T-cell (primary cell): ENCODE data around the gene FRMD5. TPM values are rescaled to one million over a fixed set of nuclear protein-coding genes. Genes with fewer than 3 reads are reported as not detected.

Source experiments
- ATAC-seq, 4 experiments: fragments of 200-7000 bp in 3 of 4; fragments of 150-1000 bp in 1 of 4; cut with Tn5 transposase; replicated peaks in 1 of 4; 1 replicate in 3 of 4; 2 replicates in 1 of 4; pipeline ENCODE4 v1.10.0; 2021; ENCODE audit warnings: moderate library complexity in 3 of 4, mild to moderate bottlenecking in 2 of 4, moderate number of reproducible peaks in 1 of 4
- CTCF ChIA-PET, 2 donors: fragments of 300-600 bp; sonication (Branson Sonifier 250); formaldehyde crosslinking; loops; one replicate each; lab custom pipeline; 2022; ENCODE audit warnings: antibody characterized with exemption in 2 of 2; lab: Charles Lee
- POLR2A ChIA-PET, 2 donors: fragments of 300-600 bp; sonication (Branson Sonifier 250); formaldehyde crosslinking; loops; one replicate each; lab custom pipeline; 2022; ENCODE audit warnings: antibody characterized with exemption in 2 of 2; lab: Charles Lee
- DNase-seq, 35 experiments: peaks; one replicate each; pipeline versions ENCODE4 v3.0.0 to v3.0.0-alpha.2; 2013 to 2023
- H3K27ac ChIP-seq: one replicate; pipeline ENCODE4 v1.5.1; 2013; ENCODE audit warnings: low read length
- H3K27me3 ChIP-seq, 2 experiments: replicated peaks in 1 of 2; 1 replicate in 1 of 2; 2 replicates in 1 of 2; pipeline versions ENCODE4 v1.6.1 to v1.7.0; 2013; ENCODE audit warnings: low read length in 1 of 2, mixed read lengths in 1 of 2; ENCODE audit not compliant: control insufficient read depth in 2 of 2, insufficient read depth in 2 of 2; ENCODE audit errors: extremely low read depth in 1 of 2
- H3K36me3 ChIP-seq, 2 donors: 1 replicate in 1 of 2; 2 replicates in 1 of 2; pipeline versions ENCODE4 v1.6.1 to v1.7.0; 2013; ENCODE audit warnings: low read length in 1 of 2; ENCODE audit not compliant: control insufficient read depth in 2 of 2, insufficient read depth in 1 of 2; ENCODE audit errors: extremely low read depth in 1 of 2
- H3K4me1 ChIP-seq, 2 experiments: 1 replicate in 1 of 2; 2 replicates in 1 of 2; pipeline versions ENCODE4 v1.6.1 to v1.7.0; 2013; ENCODE audit warnings: low read length in 2 of 2, mixed read lengths in 1 of 2; ENCODE audit not compliant: insufficient read depth in 2 of 2, control insufficient read depth in 1 of 2; ENCODE audit errors: extremely low read depth in 1 of 2
- H3K4me3 ChIP-seq, 2 donors: 1 replicate in 1 of 2; 2 replicates in 1 of 2; pipeline versions ENCODE4 v1.5.1 to v1.7.0; 2013; ENCODE audit warnings: mild to moderate bottlenecking in 2 of 2, low read length in 1 of 2, moderate library complexity in 1 of 2; ENCODE audit not compliant: control insufficient read depth in 1 of 2; ENCODE audit errors: extremely low read depth in 1 of 2
- H3K9me3 ChIP-seq: 2 replicates; pipeline ENCODE4 v1.7.0; 2013
- H3K27ac Mint-ChIP-seq, 2 donors: one replicate each; pipeline ENCODE4 v1.8.0; 2020 to 2021; ENCODE audit warnings: mild to moderate bottlenecking in 2 of 2, mixed read lengths in 2 of 2
- H3K27me3 Mint-ChIP-seq, 2 donors: one replicate each; pipeline ENCODE4 v1.8.0; 2021 to 2022; ENCODE audit warnings: mixed read lengths in 2 of 2
- H3K36me3 Mint-ChIP-seq: one replicate; pipeline ENCODE4 v1.8.0; 2021; ENCODE audit warnings: mixed read lengths
- H3K4me1 Mint-ChIP-seq, 3 donors: one replicate each; pipeline ENCODE4 v1.8.0; 2020 to 2022; ENCODE audit warnings: mixed read lengths in 3 of 3, mild to moderate bottlenecking in 1 of 3
- H3K4me3 Mint-ChIP-seq, 3 donors: one replicate each; pipeline ENCODE4 v1.8.0; 2020 to 2022; ENCODE audit warnings: mild to moderate bottlenecking in 3 of 3, mixed read lengths in 3 of 3, moderate library complexity in 3 of 3
- H3K9me3 Mint-ChIP-seq, 3 donors: one replicate each; pipeline ENCODE4 v1.8.0; 2020 to 2022; ENCODE audit warnings: mixed read lengths in 3 of 3
- WGBS: methylation state at CpG from one replicate; pipeline ENCODE4 v1.1.5; 2013; ENCODE audit warnings: missing lambda C conversion rate; ENCODE audit not compliant: insufficient coverage; 5-methylcytosine and 5-hydroxymethylcytosine counted together
- total RNA-seq, 35 experiments: library from RNA in 6 of 35; stranded (reverse) in 6 of 35; fragments of 120-200 nt in 1 of 35; gene quantifications; one replicate each; pipeline versions ENCODE4 v1.2.1 to v1.2.4 and lab custom pipeline; 2013 to 2026

The FRMD5 gene
- total RNA-seq, 5 donors from 2014 or later (not counting 1 experiment from before 2014, with no cell fraction given) = 0.09 to 0.26 (median 0.23) TPM; not detected in 2

GRCh38 chr15:43989938-43990337 is 205.1 kb downstream of the FRMD5 start:
- no peaks in the 10 kb centered on the region for H3K36me3 Mint-ChIP-seq
- no peak overlapping the region for H3K27ac Mint-ChIP-seq
- CTCF ChIA-PET = no interaction called here

GRCh38 chr15:43988900-43989299 is 206.2 kb downstream of the FRMD5 start:
- ATAC-seq (no peak), DNase-seq (no peak)
- Mint-ChIP-seq H3K36me3 (no peaks in the 10 kb centered on the region), H3K9me3 (no peaks in the 10 kb centered on the region), H3K27me3 (peaks cover 7% of the 10 kb centered on the region in 2 donors), H3K4me3 (no peak overlapping the region), H3K27ac (no peak overlapping the region), H3K4me1 (no peaks in the 10 kb centered on the region)
- Histone ChIP-seq H3K27me3 (peaks cover 0 to 6% of the 10 kb centered on the region in 2 experiments), H3K4me1 (no peaks in the 10 kb centered on the region), H3K27ac (no peak overlapping the region), H3K4me3 (no peak overlapping the region), H3K36me3 (no peaks in the 10 kb centered on the region), H3K9me3 (no peaks in the 10 kb centered on the region)
- ChIA-PET POLR2A (no interaction called here), CTCF (no interaction called here)
- 97% methylated on average over 12 of the region's 13 CpGs for WGBS

More at GRCh38 chr15:43989938-43990337, 205.1 kb downstream of the FRMD5 start:
- Histone ChIP-seq H3K27ac (no peak overlapping the region), H3K4me3 (no peak overlapping the region), H3K27me3 (no peaks in the 10 kb centered on the region), H3K36me3 (no peaks in the 10 kb centered on the region), H3K4me1 (no peaks in the 10 kb centered on the region), H3K9me3 (no peaks in the 10 kb centered on the region)
- no peak overlapping the region for H3K4me3 Mint-ChIP-seq
- H3K27me3 Mint-ChIP-seq = peaks cover 3% of the 10 kb centered on the region in 2 donors
- H3K4me1 Mint-ChIP-seq = no peaks in the 10 kb centered on the region
- WGBS = 85% methylated on average over 15 of the region's 15 CpGs
- DNase-seq = no peak
- no peak for ATAC-seq
- POLR2A ChIA-PET = no interaction called here
- no peaks in the 10 kb centered on the region for H3K9me3 Mint-ChIP-seq

GRCh38 chr15:43987924-43988323 is 207.1 kb downstream of the FRMD5 start:
- ChIA-PET CTCF (no interaction called here), POLR2A (no interaction called here)
- no peaks in the 10 kb centered on the region for H3K36me3 Mint-ChIP-seq
- no peak overlapping the region for H3K4me3 Mint-ChIP-seq
- H3K9me3 Mint-ChIP-seq = no peaks in the 10 kb centered on the region
- no peak overlapping the region for H3K27ac Mint-ChIP-seq
- Histone ChIP-seq H3K27ac (no peak overlapping the region), H3K36me3 (no peaks in the 10 kb centered on the region), H3K4me1 (no peaks in the 10 kb centered on the region), H3K9me3 (no peaks in the 10 kb centered on the region), H3K4me3 (no peak overlapping the region), H3K27me3 (peaks cover 0 to 8% of the 10 kb centered on the region in 2 experiments)
- DNase-seq = no peak
- H3K4me1 Mint-ChIP-seq = no peaks in the 10 kb centered on the region
- peaks cover 8 to 11% of the 10 kb centered on the region in 2 donors for H3K27me3 Mint-ChIP-seq
- WGBS = no CpG with 5 or more reads among the region's 1 CpG
- ATAC-seq = no peak

GRCh38 chr15:43985976-43986680 is 208.9 kb downstream of the FRMD5 start:
- ChIA-PET POLR2A (no interaction called here), CTCF (no interaction called here)
- no peaks in the 10 kb centered on the region for H3K36me3 ChIP-seq
- no peaks in the 10 kb centered on the region for H3K9me3 ChIP-seq
- H3K27me3 ChIP-seq = peaks cover 0 to 8% of the 10 kb centered on the region in 2 experiments
- no peak for ATAC-seq
- 69% methylated on average over 4 of the region's 7 CpGs for WGBS
- no peak overlapping the region for H3K27ac ChIP-seq
- no peaks in the 10 kb centered on the region for H3K9me3 Mint-ChIP-seq
- no peaks in the 10 kb centered on the region for H3K36me3 Mint-ChIP-seq
- H3K4me1 ChIP-seq = no peaks in the 10 kb centered on the region
- H3K4me3 Mint-ChIP-seq = no peak overlapping the region
- no peak overlapping the region for H3K27ac Mint-ChIP-seq
- no peaks in the 10 kb centered on the region for H3K4me1 Mint-ChIP-seq
- peaks cover 14 to 20% of the 10 kb centered on the region in 2 donors for H3K27me3 Mint-ChIP-seq
- no peak for DNase-seq
- H3K4me3 ChIP-seq = no peak overlapping the region

- no peak overlapping the region for H3K27ac ChIP-seq
- DNase-seq (no peak), ATAC-seq (no peak)
- H3K9me3 ChIP-seq = no peaks in the 10 kb centered on the region
- ChIA-PET POLR2A (no interaction called here), CTCF (no interaction called here)
- peaks cover 0 to 6% of the 10 kb centered on the region in 2 experiments for H3K4me1 ChIP-seq
- no peak overlapping the region for H3K27ac Mint-ChIP-seq
- H3K9me3 Mint-ChIP-seq = peaks cover 0 to 5% (median 4%) of the 10 kb centered on the region in 3 donors
- no peak overlapping the region for H3K4me3 ChIP-seq
- 54% methylated on average over 2 of the region's 2 CpGs for WGBS
- H3K4me1 Mint-ChIP-seq = peaks cover 7 to 10% (median 8%) of the 10 kb centered on the region in 3 donors
- H3K36me3 Mint-ChIP-seq = no peaks in the 10 kb centered on the region
- H3K27me3 ChIP-seq = peaks cover 0 to 10% of the 10 kb centered on the region in 2 experiments
- no peak overlapping the region for H3K4me3 Mint-ChIP-seq
- H3K36me3 ChIP-seq = no peaks in the 10 kb centered on the region
- H3K27me3 Mint-ChIP-seq = peaks cover 14 to 20% of the 10 kb centered on the region in 2 donors
These were observed 213.5 kb downstream of the FRMD5 start for GRCh38 chr15:43981576-43981975.

- no peaks in the 10 kb centered on the region for H3K9me3 ChIP-seq
- WGBS = 0% methylated on average over 1 of the region's 5 CpGs
- H3K27me3 ChIP-seq = peaks cover 0 to 2% of the 10 kb centered on the region in 2 experiments
- ChIA-PET POLR2A (no interaction called here), CTCF (no interaction called here)
- no peak overlapping the region for H3K4me3 ChIP-seq
- H3K27ac ChIP-seq = no peak overlapping the region
- no peaks in the 10 kb centered on the region for H3K36me3 ChIP-seq
- H3K27ac Mint-ChIP-seq = no peak overlapping the region
- peaks cover 16 to 29% (median 25%) of the 10 kb centered on the region in 3 donors for H3K4me1 Mint-ChIP-seq
- peaks cover 0 to 6% of the 10 kb centered on the region in 2 experiments for H3K4me1 ChIP-seq
- peak in 2 of 4 experiments; percentile 30 to 83 for ATAC-seq
- H3K27me3 Mint-ChIP-seq = peaks cover 5 to 9% of the 10 kb centered on the region in 2 donors
- no peaks in the 10 kb centered on the region for H3K36me3 Mint-ChIP-seq
- H3K9me3 Mint-ChIP-seq = peaks cover 0 to 5% (median 4%) of the 10 kb centered on the region in 3 donors
- H3K4me3 Mint-ChIP-seq = no peak overlapping the region
- peak in 18 of 35 experiments; percentile 0 to 32 (median 6) for DNase-seq
These were observed 217.8 kb downstream of the FRMD5 start for GRCh38 chr15:43977072-43977884.
